H1 (cell line): Measurements from ENCODE around the gene ITGB4. TPM values are rescaled to one million over a fixed set of nuclear protein-coding genes. Genes with fewer than 3 reads are reported as not detected.

Experiments
- CTCF ChIA-PET: fragments of 300-600 bp; sonication (Branson Sonifier 250); formaldehyde crosslinking; loops from one replicate; lab custom pipeline; 2021; ENCODE audit not compliant: partially characterized antibody; lab: Charles Lee
- POLR2A ChIA-PET: fragments of 300-600 bp; sonication (Branson Sonifier 250); formaldehyde crosslinking; loops from one replicate; lab custom pipeline; 2021; ENCODE audit warnings: inconsistent platforms; ENCODE audit not compliant: partially characterized antibody; lab: Charles Lee
- DNase-seq, 2 experiments: peaks; one replicate each; pipeline versions ENCODE4 v3.0.0 to v3.0.0-alpha.2; 2010 to 2022; ENCODE audit warnings: low spot score in 2 of 2, low read depth in 1 of 2, mixed read lengths in 1 of 2
- FAIRE-seq: peaks from 2 replicates; lab custom pipeline; 2011; peaks lifted over from hg19 to GRCh38; lab: Jason Lieb, UNC
- H2AFZ ChIP-seq: 2 replicates; pipeline ENCODE4 v1.8.1; 2012; ENCODE audit warnings: low read length, inconsistent platforms
- H2AK5ac ChIP-seq: 2 replicates; pipeline ENCODE4 v1.6.1; 2013; ENCODE audit warnings: low read depth, low read length
- H2BK120ac ChIP-seq: replicated peaks from 2 replicates; pipeline ENCODE3; 2013; ENCODE audit warnings: low read depth, low read length, inconsistent platforms
- H2BK12ac ChIP-seq: 2 replicates; pipeline ENCODE4 v1.6.1; 2013; ENCODE audit warnings: low read depth, low read length
- H2BK15ac ChIP-seq: 2 replicates; pipeline ENCODE4 v1.6.1; 2013; ENCODE audit warnings: low read length
- H2BK20ac ChIP-seq: 2 replicates; pipeline ENCODE4 v1.6.1; 2013; ENCODE audit warnings: low read length
- H2BK5ac ChIP-seq: 2 replicates; pipeline ENCODE4 v1.6.1; 2013; ENCODE audit warnings: low read depth, low read length
- H3K14ac ChIP-seq: 2 replicates; pipeline ENCODE4 v1.6.1; 2013; ENCODE audit warnings: inconsistent platforms; ENCODE audit not compliant: insufficient read length
- H3K18ac ChIP-seq: 2 replicates; pipeline ENCODE4 v1.6.1; 2013; ENCODE audit warnings: low read length; ENCODE audit errors: extremely low read depth
- H3K23ac ChIP-seq: 2 replicates; pipeline ENCODE4 v1.6.1; 2013; ENCODE audit warnings: inconsistent platforms; ENCODE audit not compliant: insufficient read length
- H3K23me2 ChIP-seq: 2 replicates; pipeline ENCODE4 v1.6.1; 2013; ENCODE audit warnings: low read depth, low read length
- H3K27ac ChIP-seq: 2 replicates; pipeline ENCODE4 v1.6.1; 2011; ENCODE audit warnings: low read depth, low read length, inconsistent platforms
- H3K27me3 ChIP-seq, 4 experiments: replicated peaks in 1 of 4; 1 replicate in 1 of 4; 2 replicates in 3 of 4; pipeline versions ENCODE4 v1.6.1 to v1.8.1; 2011 to 2013; ENCODE audit warnings: low read length in 3 of 4, mild to moderate bottlenecking in 3 of 4, inconsistent platforms in 2 of 4, mixed read lengths in 2 of 4, moderate library complexity in 1 of 4; ENCODE audit not compliant: control insufficient read depth in 3 of 4, insufficient read depth in 3 of 4; ENCODE audit errors: extremely low read depth in 1 of 4
- H3K36me3 ChIP-seq, 4 experiments: 2 replicates each; pipeline versions ENCODE4 v1.6.1 to v1.8.1; 2011 to 2013; ENCODE audit warnings: mild to moderate bottlenecking in 4 of 4, low read length in 3 of 4, moderate library complexity in 2 of 4, control low read depth in 1 of 4, inconsistent platforms in 1 of 4; ENCODE audit not compliant: insufficient read depth in 4 of 4, control insufficient read depth in 2 of 4
- H3K4ac ChIP-seq: replicated peaks from 2 replicates; pipeline ENCODE3; 2013; ENCODE audit warnings: low read length, low read depth, mixed read lengths, inconsistent platforms; ENCODE audit not compliant: insufficient read length
- H3K4me1 ChIP-seq, 4 experiments: replicated peaks in 1 of 4; 1 replicate in 1 of 4; 2 replicates in 3 of 4; pipeline versions ENCODE4 v1.6.1 to v1.8.1; 2011 to 2013; ENCODE audit warnings: low read length in 3 of 4, inconsistent platforms in 2 of 4, mixed read lengths in 1 of 4; ENCODE audit not compliant: insufficient read depth in 4 of 4, control insufficient read depth in 3 of 4
- H3K4me2 ChIP-seq, 2 experiments: 2 replicates each; pipeline versions ENCODE4 v1.6.1 to v1.8.1; 2011 to 2013; ENCODE audit warnings: low read depth in 2 of 2, low read length in 2 of 2, control low read depth in 1 of 2, inconsistent platforms in 1 of 2, mild to moderate bottlenecking in 1 of 2; ENCODE audit not compliant: insufficient read depth in 1 of 2
- H3K4me3 ChIP-seq, 4 experiments: fragments of 200-600, 300-600 bp in 1 of 4; sonication (generic), shearing (Covaris generic), sonication (Bioruptor Twin) in 1 of 4; 2 replicates each; pipeline versions ENCODE4 v1.5.1 to v1.8.1; 2011 to 2016; ENCODE audit warnings: low read length in 4 of 4, low read depth in 3 of 4, control low read depth in 2 of 4, inconsistent platforms in 2 of 4, mild to moderate bottlenecking in 2 of 4, mixed read lengths in 1 of 4, moderate library complexity in 1 of 4; ENCODE audit not compliant: insufficient read depth in 2 of 4; ENCODE audit errors: extremely low read depth in 1 of 4
- H3K56ac ChIP-seq: replicated peaks from 2 replicates; pipeline ENCODE3; 2013; ENCODE audit warnings: low read depth, mild to moderate bottlenecking, mixed read lengths, low read length, inconsistent platforms; ENCODE audit not compliant: insufficient read length
- H3K79me1 ChIP-seq: 2 replicates; pipeline ENCODE4 v1.6.1; 2013; ENCODE audit warnings: low read depth, low read length, control low read depth
- H3K79me2 ChIP-seq, 2 experiments: 2 replicates each; pipeline versions ENCODE4 v1.6.1 to v1.8.1; 2012 to 2013; ENCODE audit warnings: low read length in 2 of 2, mild to moderate bottlenecking in 2 of 2, inconsistent platforms in 1 of 2; ENCODE audit not compliant: insufficient read depth in 2 of 2, control insufficient read depth in 1 of 2
- H3K9ac ChIP-seq, 4 experiments: replicated peaks in 1 of 4; 1 replicate in 1 of 4; 2 replicates in 3 of 4; pipeline versions ENCODE4 v1.6.1 to v1.8.1; 2011 to 2013; ENCODE audit warnings: low read depth in 3 of 4, low read length in 3 of 4, control low read depth in 2 of 4, mild to moderate bottlenecking in 2 of 4, moderate library complexity in 2 of 4, inconsistent platforms in 1 of 4; ENCODE audit errors: extremely low read depth in 1 of 4
- H3K9me3 ChIP-seq, 2 experiments: 2 replicates each; pipeline versions ENCODE4 v1.6.1 to v1.8.1; 2012 to 2013; ENCODE audit warnings: mild to moderate bottlenecking in 2 of 2, moderate library complexity in 2 of 2, control low read depth in 1 of 2, inconsistent platforms in 1 of 2, low read depth in 1 of 2, low read length in 1 of 2, mixed read lengths in 1 of 2; ENCODE audit not compliant: insufficient read depth in 2 of 2
- H4K20me1 ChIP-seq, 2 experiments: replicated peaks in 1 of 2; 2 replicates each; pipeline versions ENCODE3 to v1.8.1; 2011 to 2013; ENCODE audit warnings: inconsistent platforms in 2 of 2, low read length in 2 of 2, mild to moderate bottlenecking in 1 of 2; ENCODE audit not compliant: insufficient read depth in 2 of 2, control insufficient read depth in 1 of 2
- H4K5ac ChIP-seq: 2 replicates; pipeline ENCODE4 v1.6.1; 2013; ENCODE audit warnings: low read length, low read depth, mixed read lengths, inconsistent platforms; ENCODE audit not compliant: insufficient read length
- H4K8ac ChIP-seq: 2 replicates; pipeline ENCODE4 v1.8.0; 2013; ENCODE audit warnings: mild to moderate bottlenecking, moderate library complexity, low read length, inconsistent platforms; ENCODE audit not compliant: insufficient read depth; ENCODE audit errors: extremely low read depth
- H4K91ac ChIP-seq: replicated peaks from 2 replicates; pipeline ENCODE3; 2013; ENCODE audit warnings: low read length, mixed read lengths, inconsistent platforms; ENCODE audit not compliant: insufficient read length
- ATF2 ChIP-seq: IDR thresholded peaks from 2 replicates; pipeline ENCODE4 v1.6.1; 2012; ENCODE audit warnings: low read length, inconsistent platforms
- E2F6 ChIP-seq: IDR thresholded peaks from 2 replicates; pipeline ENCODE4 v1.6.1; 2012; ENCODE audit warnings: inconsistent platforms
- EZH2 ChIP-seq: fragments of 200-600 bp; sonication (generic); IDR thresholded peaks from 2 replicates; pipeline ENCODE4 v1.7.1; 2012; ENCODE audit warnings: low read depth, mild to moderate bottlenecking, moderate library complexity, low read length, inconsistent platforms; ENCODE audit not compliant: severe bottlenecking
- JUND ChIP-seq: IDR thresholded peaks from 2 replicates; pipeline ENCODE4 v1.6.1; 2011; ENCODE audit warnings: mild to moderate bottlenecking, improper control_type of control experiment, low read length
- MAX ChIP-seq: IDR thresholded peaks from 2 replicates; pipeline ENCODE4 v1.6.1; 2012; ENCODE audit warnings: inconsistent platforms
- RAD21 ChIP-seq, 2 experiments: IDR thresholded peaks in 1 of 2; conservative IDR thresholded peaks in 1 of 2; 2 replicates each; pipeline ENCODE4 v1.6.1; 2011; ENCODE audit warnings: low read depth in 2 of 2, low read length in 2 of 2, improper control_type of control experiment in 1 of 2, inconsistent platforms in 1 of 2, mild to moderate bottlenecking in 1 of 2, moderate library complexity in 1 of 2
- RBBP5 ChIP-seq: IDR thresholded peaks from 2 replicates; pipeline ENCODE4 v1.7.1; 2012; ENCODE audit warnings: low read depth, mild to moderate bottlenecking, inconsistent platforms, low read length, moderate library complexity, borderline replicate concordance
- RFX5 ChIP-seq: IDR thresholded peaks from 2 replicates; pipeline ENCODE4 v1.6.1; 2011; ENCODE audit warnings: low read depth, low read length, improper control_type of control experiment, borderline replicate concordance
- SRF ChIP-seq: IDR thresholded peaks from 2 replicates; pipeline ENCODE4 v1.6.1; 2011; ENCODE audit warnings: mild to moderate bottlenecking, low read depth, low read length, moderate library complexity
- TBP ChIP-seq: IDR thresholded peaks from 2 replicates; pipeline ENCODE4 v1.6.1; 2011; ENCODE audit warnings: low read depth, low read length, improper control_type of control experiment
- YY1 ChIP-seq: IDR thresholded peaks from 2 replicates; pipeline ENCODE4 v1.6.1; 2011; ENCODE audit warnings: low read depth, mild to moderate bottlenecking, low read length
- WGBS, 2 experiments: shearing (Covaris generic) in 1 of 2; methylation state at CpG; one replicate each; pipeline versions ENCODE4 v1.1.6 to v1.1.7; 2013 to 2015; ENCODE audit warnings: low lambda C conversion rate in 2 of 2, mixed read lengths in 2 of 2, inconsistent platforms in 1 of 2, low coverage in 1 of 2, missing lambda C conversion rate in 1 of 2; ENCODE audit not compliant: insufficient replicate concordance in 2 of 2, insufficient coverage in 1 of 2, insufficient read length in 1 of 2; ENCODE audit errors: extremely low coverage in 1 of 2, missing lambda C conversion rate in 1 of 2; 5-methylcytosine and 5-hydroxymethylcytosine counted together
- polyA plus RNA-seq, 7 experiments: library from polyadenylated mRNA; depleted of rRNA in 3 of 7; stranded (reverse) in 5 of 7; unstranded in 2 of 7; fragments of >200 nt in 5 of 7; fragments of 200-250 nt in 2 of 7; gene quantifications; 1 replicate in 5 of 7; 2 replicates in 1 of 7; 4 replicates in 1 of 7; pipeline versions ENCODE4 v1.2.1 to v1.2.3, GENCODE V29; 2011 to 2013; ENCODE audit warnings: missing spikeins in 2 of 7, mixed read lengths in 2 of 7
- total RNA-seq: library from RNA; stranded (reverse); fragmentation: NEBNext Ultra II Directional; extraction: Animal tissue kit (Norgen Biotek cat#: 25700); gene quantifications from 2 replicates; pipeline ENCODE4 v1.2.1, GENCODE V29; 2021

The ITGB4 gene
- total and polyA plus RNA-seq, 2 of the 8 experiments (the other 6 are each of a cell fraction or from before 2014, with no cell fraction given): 5.2 to 5.6 TPM

- Histone ChIP-seq H3K79me2 (peaks cover 0 to 19% of the 10 kb centered on the region in 2 experiments; a peak in 2 of 4 replicates), H3K18ac (no peak overlapping the region), H4K91ac (no peak overlapping the region), H2AFZ (no peak overlapping the region), H3K4me2 (no peak overlapping the region), H3K23me2 (no peaks in the 10 kb centered on the region), H2BK20ac (no peak overlapping the region), H2AK5ac (no peak overlapping the region), H3K9me3 (no peaks in the 10 kb centered on the region), H3K4me3 (no peak overlapping the region), H3K9ac (no peak overlapping the region), H3K4ac (no peak overlapping the region), H3K56ac (no peak overlapping the region), H4K20me1 (peaks cover 0 to 9% of the 10 kb centered on the region in 2 experiments), H3K79me1 (peaks cover 4% of the 10 kb centered on the region; the same call in 1 of the 2 replicates), H2BK5ac (no peak overlapping the region), H4K5ac (no peak overlapping the region), H3K23ac (no peak overlapping the region), H2BK120ac (no peak overlapping the region), H3K4me1 (no peaks in the 10 kb centered on the region), H3K27ac (no peak overlapping the region), H2BK12ac (no peak overlapping the region), H2BK15ac (no peak overlapping the region), H4K8ac (no peak overlapping the region), H3K27me3 (no peaks in the 10 kb centered on the region), H3K14ac (no peak overlapping the region), H3K36me3 (peaks cover 0 to 5% (median 4%) of the 10 kb centered on the region in 4 experiments; a peak in 3 of 8 replicates)
- DNase-seq (no peak), FAIRE-seq (no peak)
- 94% methylated on average over 1 of the region's 1 CpG; no CpG with 5 or more reads in 1 of the 2 experiments for WGBS, 2 experiments
- ChIA-PET POLR2A (interaction anchor here (0.7 to 5.1 kb wide), 6 partner anchors 9 to 120 kb away, joined by 3 to 34 read pairs (median 4); partner anchors contain the start of gene UNK), CTCF (interaction anchor here (1.1 to 2.7 kb wide), 9 partner anchors 9 to 170 kb away, joined by 3 to 7 read pairs (median 4); partner anchors contain the start of gene SMIM5)
- TF ChIP-seq RFX5 (no peak), JUND (no peak), SRF (no peak), RBBP5 (no peak), RAD21 (IDR thresholded peaks at IDR 0.05 in 1 of 2, conservative IDR thresholded peaks at IDR 0.05 in 1 of 2; ENCODE audit: low read depth in 2 of 2, low read length in 2 of 2) (no peak), EZH2 (no peak), TBP (no peak), ATF2 (no peak), E2F6 (no peak), YY1 (no peak), MAX (no peak)
Measured at GRCh38 chr17:75803883-75804282, 82.6 kb downstream of the ITGB4 start.
